HG03060 (cell line): ENCODE results near the gene ZNF793.

ENCODE experiments used
- ATAC-seq: cut with Tn5 transposase; IDR thresholded peaks from one replicate; pipeline ENCODE4 v1.9.1; 2021; ENCODE audit warnings: low read depth, moderate number of reproducible peaks; ENCODE audit not compliant: unreplicated experiment

ZNF793 gene

DNA sequence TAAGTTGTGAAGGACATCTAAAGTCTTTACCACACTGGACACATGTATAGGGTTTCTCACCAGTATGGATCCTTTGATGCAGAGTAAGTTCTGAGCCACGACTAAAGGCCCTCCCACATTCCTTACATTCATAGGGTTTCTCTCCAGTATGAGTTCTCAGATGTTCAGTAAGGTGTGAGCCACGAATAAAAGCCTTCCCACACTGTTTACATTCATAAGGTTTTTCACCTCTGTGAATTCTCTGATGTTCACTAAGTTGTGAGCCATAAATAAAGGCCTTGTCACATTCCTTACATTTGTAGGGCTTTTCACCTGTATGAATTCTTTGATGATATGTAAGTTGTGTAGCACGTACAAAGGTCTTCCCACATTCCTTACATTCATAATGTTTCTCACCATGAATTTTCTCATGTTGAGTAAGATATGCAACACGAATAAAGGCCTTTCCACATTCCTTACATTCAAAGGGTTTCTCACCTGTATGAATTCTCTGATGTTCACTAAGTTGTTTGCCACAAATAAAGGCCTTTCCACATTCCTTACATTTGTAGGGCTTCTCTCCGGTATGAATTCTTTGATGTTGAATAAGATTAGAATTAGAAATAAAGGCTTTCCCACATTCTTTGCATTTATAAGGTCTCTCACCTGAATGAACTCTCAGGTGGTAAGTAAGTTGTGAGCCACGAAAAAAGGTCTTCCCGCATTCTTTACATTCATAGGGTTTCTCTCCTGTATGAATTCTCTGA, 58.1 kb downstream of the ZNF793 start:
- ATAC-seq: no peak

DNA sequence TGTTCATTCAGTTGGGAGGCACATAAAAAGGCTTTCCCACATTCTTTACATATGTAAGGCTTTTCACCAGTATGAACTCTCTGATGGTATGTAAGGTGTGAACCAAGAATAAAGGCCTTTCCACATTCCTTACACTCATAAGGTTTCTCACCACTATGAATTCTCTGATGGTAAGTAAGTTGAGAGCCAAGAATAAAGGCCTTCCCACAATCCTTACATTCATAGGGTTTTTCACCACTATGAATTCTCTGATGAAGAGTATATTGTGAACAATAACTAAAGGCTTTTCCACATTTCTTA, 58.6 kb downstream of the ZNF793 start:
- ATAC-seq: no peak

DNA sequence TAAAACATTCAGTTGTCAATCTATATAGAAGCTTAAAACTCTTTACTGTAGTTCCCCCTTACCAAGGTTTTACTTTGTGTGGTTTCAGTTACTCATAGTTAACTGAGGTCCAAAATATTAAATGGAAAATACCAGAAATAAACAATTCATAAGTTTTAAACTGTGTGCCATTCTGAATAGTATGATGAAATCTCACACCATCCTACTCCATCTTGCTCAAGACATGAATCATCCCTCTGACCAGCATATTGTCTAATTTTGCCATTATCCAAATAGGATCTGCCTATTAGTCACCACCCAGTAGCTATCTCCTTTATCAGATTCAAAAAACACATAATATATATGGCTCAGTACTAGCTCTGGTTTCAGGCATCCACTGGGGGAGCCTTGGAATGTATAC, 65.5 kb downstream of the ZNF793 start:
- ATAC-seq: no peak

DNA sequence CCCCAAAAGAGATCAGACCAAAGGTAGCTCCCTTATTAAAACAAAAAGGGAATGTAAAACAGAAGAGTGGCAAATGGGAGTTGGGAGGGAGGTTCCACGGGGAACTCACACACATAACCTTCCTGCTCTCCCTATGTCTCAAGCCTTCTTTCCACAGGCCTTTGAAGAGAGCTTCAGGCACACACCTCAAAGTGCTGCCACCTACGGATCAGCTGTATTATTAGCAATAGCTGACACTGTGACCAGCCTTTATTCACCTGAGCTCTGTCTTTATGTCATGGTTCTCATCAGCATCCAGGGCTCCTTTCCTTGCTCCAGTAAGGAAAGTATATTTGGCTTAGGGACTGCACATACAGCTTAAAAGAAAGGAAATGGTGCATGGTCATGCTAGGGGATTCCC, 76.6 kb downstream of the ZNF793 start:
- no peak for ATAC-seq
